Right ventricle myocardium inferior (tissue), 1 donor: ENCODE data around the gene PCCB. TPM values are rescaled to one million over a fixed set of nuclear protein-coding genes. Genes with fewer than 3 reads are reported as not detected.
"Not testable (repeated sequence)": the region's sequence is repeated elsewhere in the genome, so short reads cannot be mapped to it uniquely, and the experiment has no call there.

Experiments
- ATAC-seq: fragments of 200-7000 bp; cut with Tn5 transposase; one replicate; pipeline ENCODE4 v1.9.1; 2020; ENCODE audit warnings: mild to moderate bottlenecking, moderate library complexity
- DNase-seq: peaks from one replicate; pipeline ENCODE4 v3.0.0; 2021; ENCODE audit errors: missing footprints
- intact Hi-C: fragments of 100-400 bp; cut with DNase I; formaldehyde crosslinking; loops from one replicate; pipeline ENCODE4 v1.11.0; 2022
- total RNA-seq: library from RNA; stranded (reverse); fragmentation: NEBNext Ultra II Directional; extraction: Animal tissue kit (Norgen Biotek cat#: 25700); gene quantifications from one replicate; pipeline ENCODE4 v1.2.1, GENCODE V29; 2021
- donor health status: DM: no; HTN: yes; CAD: no; lungs with severe emphysema.

PCCB gene
- total RNA-seq, 1 donor from 2014 or later, result 98.6 TPM

DNA sequence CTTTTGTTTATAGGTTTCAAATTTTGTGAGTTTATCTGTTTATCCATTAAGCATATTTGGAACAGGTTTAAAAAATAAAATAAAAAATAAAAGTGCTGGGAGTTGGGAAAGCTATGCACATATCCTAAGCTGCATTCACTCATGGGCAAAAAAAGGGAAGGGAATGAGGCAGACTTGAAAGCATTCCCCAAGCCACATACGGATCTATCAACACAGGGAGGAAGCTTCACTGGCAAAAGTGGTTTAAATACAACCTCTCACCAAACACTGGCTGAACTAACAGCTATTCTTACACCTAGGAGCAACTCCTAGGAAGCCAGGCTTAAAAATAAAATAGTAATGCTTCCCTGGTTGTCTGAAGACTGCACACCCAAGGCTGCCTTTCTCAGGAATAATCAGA, 101.2 kb downstream of the PCCB start:
- intact Hi-C loops, result no loop called here
- ATAC-seq (no peak), DNase-seq (no peak)

- no peak for DNase-seq
- intact Hi-C loops, result no loop called here
These were observed 101.8 kb downstream of the PCCB start for GRCh38 chr3:136351905-136352304.

DNA sequence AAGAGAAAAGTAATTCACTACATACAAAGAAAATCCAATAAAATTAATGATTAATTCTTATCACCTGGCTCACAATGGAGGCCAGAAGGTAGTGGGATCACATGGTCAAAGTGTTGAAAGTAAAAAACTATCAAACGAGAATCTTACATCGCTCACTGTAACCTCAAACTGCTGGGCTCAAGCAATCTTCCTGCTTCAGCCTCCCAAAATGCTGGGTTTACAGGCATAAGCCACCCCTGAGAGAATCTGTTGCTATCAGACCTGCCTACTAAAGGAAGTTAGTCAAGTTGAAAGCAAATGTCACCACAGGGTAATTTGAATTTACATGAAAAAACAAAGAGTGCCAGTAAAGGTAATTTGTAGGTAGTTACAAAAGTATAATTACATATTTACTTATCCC, 103.3 kb downstream of the PCCB start:
- intact Hi-C loops, result no loop called here
- ATAC-seq, result no peak
- no peak for DNase-seq

More at GRCh38 chr3:136351905-136352304, 101.8 kb downstream of the PCCB start:
- no peak for ATAC-seq

GRCh38 chr3:136366289-136366688, 116.1 kb downstream of the PCCB start:
- ATAC-seq, result no peak
- intact Hi-C loops, result no loop called here
- no peak for DNase-seq

DNA sequence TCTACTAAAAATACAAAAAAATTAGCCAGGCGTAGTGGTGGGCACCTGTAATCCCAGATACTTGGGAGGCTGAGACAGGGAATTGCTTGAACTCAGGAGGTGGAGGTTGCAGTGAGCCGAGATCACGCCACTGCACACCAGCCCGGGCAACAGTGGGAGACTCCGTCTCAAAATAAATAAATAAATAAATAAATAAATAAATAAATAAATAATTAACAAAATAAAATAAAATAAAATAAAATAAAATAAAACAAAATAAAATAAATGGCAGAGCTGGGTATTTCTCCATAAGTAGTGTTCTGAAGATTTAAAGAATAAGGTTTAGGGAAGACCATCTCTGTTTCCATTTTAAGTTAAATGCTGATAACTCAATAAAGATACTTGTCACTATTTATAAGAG, 125.7 kb downstream of the PCCB start:
- intact Hi-C loops, DNase-seq, ATAC-seq: not testable (repeated sequence)

- DNase-seq, result no peak
- no peak for ATAC-seq
- intact Hi-C loops, result no loop called here
These were observed 127.4 kb downstream of the PCCB start for GRCh38 chr3:136377508-136377907.

DNA sequence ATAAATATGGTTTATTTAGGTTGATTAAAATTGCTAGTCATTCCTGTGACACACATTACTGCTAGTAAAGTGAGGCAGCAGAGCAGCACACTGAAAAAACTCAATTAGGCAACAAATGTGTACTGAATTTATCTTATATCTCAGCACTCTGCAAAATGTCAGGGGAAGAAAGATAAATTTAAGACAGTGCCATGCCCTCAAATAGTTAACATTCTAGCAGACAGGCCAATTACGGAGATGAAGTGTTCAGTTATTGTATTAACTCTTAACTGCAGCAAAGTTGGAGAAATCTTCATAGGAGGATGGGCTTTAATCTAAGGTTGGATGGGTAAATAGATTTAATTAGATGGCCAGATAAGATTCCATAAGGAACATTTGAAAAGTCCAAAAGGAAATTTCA, 127.9 kb downstream of the PCCB start:
- DNase-seq (no peak), ATAC-seq (no peak)
- intact Hi-C loops, result no loop called here

Other genes with a start within 250 kb of the PCCB start
- 23.2 TPM for gene MSL2, start 54.0 kb upstream of the PCCB start, total RNA-seq